HG03045 (cell line): Measurements from ENCODE around the gene ACAD9.

Source experiments
- ATAC-seq: cut with Tn5 transposase; IDR thresholded peaks from one replicate; pipeline ENCODE4 v1.9.1; 2021; ENCODE audit warnings: mild to moderate bottlenecking, moderate library complexity; ENCODE audit not compliant: unreplicated experiment

Gene ACAD9

GRCh38 chr3:128933213-128933921 lies 53.9 kb downstream of the ACAD9 start:
- ATAC-seq = no peak

DNA sequence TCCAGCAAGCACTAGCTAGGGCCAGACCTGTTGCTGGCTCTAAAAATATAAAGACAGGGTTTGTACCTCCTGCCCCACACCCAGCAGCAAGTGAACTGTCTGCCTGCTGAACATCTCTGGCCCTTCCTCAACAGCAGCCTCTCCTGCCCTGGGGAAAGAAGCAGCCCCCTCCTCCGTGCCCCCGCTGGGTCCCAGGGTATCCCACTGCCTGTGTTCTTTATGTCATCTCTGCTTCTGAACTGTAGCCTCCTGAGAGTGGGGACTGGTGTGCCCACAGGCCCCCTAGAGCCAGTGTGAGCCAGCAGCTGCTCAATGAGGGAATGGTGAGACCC lies 54.5 kb downstream of the ACAD9 start:
- no peak for ATAC-seq

GRCh38 chr3:128935922-128936321 lies 56.5 kb downstream of the ACAD9 start:
- ATAC-seq = no peak

GRCh38 chr3:128936341-128936740 lies 56.9 kb downstream of the ACAD9 start:
- no peak for ATAC-seq

DNA sequence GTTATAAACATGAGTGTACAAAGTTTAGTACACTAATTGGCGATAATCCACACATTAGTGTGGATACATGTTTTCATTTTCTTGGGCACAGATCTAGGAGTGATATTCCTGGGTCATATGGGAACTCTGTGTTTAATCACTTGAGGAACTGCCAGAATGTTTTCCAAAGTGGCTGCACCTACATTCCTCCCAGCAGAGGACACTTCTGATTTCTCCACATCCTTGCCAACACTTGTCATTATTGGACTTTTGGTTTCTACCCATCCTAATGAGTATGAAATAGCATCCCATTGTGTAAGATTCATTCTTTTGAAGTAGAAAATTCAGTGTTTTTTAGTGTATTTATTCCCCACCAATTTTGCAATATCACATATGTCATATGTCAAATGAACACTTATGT lies 60.8 kb downstream of the ACAD9 start:
- ATAC-seq = no peak

GRCh38 chr3:128942161-128942952 lies 62.9 kb downstream of the ACAD9 start:
- ATAC-seq = no peak

DNA sequence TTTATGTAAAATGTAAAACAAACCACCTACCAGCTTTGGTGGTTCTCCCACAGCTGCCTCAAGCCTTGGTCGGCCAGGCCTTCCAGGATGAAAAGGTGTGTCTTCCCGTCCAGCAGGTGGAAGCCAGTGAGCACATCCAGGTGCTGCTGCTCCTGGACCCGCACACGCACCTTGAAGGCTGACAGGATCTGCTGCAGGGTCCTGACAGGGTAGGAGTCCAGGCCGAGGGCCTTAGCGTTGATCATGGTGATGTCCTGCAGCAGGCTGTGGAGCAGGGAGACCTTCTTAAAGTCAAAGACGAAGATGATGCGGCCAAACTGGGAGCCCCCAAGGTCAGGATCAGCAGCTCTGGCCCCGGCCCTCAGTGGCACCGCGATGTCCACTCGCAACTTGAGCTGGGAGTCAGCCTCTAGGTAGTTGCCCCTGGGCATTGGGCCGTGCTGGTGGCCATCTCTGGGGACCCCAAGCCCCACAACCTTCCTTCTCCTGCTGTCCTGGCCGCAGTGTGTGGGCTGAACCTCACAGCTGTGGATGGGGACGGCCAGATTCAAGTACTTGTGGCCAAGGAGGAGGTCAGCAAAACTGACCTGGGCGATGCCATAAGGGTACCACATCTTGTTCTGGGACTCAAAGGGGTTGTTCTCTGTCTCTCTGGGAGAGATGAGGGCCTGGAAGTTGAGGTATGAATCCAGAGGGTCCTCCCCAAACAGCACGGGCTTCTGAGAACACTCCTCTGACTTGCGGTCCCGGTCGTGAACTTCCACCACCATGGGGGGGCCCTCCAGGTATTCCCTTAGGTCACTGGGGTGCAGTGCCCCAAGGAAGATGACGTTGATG lies 65.8 kb downstream of the ACAD9 start:
- no peak for ATAC-seq

DNA sequence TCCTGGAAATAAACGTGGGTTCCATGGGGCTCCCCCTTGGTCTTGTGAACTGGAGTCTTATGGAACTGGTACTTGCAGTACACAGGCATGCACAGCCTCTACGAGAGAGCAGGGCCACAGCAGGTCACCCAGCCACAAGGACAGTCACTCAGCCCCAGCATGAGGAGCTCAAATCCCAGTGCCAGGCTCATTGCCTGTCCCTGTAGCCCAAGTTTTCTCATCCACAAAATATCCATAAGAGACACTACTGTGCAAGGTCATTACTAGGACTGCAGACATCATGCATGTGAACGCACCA lies 66.4 kb downstream of the ACAD9 start:
- no peak for ATAC-seq

DNA sequence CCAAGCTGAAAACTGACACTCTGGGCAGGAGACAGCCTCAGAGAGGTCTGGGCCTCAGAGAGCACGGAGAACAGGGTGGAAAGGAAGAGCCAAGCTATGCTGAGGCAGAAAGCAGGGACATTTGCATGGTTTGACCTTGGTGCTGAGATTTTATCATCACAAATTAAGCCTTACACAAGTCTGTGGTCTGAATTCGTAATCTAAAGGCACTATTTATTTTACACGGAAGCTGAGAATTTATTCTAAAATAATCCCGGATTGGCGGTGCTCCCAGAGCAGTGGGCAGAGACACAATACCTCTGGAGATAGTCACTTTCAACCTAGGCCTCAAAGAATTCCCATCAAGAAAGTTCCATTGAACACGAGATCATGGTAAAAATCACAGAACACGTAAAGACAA lies 67.0 kb downstream of the ACAD9 start:
- ATAC-seq = no peak

DNA sequence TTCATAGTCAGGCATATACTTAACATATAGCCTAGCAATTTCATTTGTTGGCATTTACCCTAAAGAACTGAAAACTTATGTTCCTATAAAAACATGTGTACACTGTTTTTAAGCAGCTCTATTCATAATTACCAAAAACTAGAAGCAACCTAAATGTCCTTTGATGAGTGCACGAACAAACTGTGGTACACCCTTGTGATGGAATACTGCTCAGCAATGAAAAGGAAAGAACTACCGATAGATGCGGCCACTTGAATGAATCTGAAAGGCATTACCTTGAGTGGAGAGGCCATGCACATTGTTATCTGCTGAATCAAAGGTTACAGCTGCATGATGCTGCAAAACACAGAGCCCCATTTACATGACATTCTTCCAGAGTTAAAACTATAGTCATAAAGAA lies 69.7 kb downstream of the ACAD9 start:
- ATAC-seq = no peak

DNA sequence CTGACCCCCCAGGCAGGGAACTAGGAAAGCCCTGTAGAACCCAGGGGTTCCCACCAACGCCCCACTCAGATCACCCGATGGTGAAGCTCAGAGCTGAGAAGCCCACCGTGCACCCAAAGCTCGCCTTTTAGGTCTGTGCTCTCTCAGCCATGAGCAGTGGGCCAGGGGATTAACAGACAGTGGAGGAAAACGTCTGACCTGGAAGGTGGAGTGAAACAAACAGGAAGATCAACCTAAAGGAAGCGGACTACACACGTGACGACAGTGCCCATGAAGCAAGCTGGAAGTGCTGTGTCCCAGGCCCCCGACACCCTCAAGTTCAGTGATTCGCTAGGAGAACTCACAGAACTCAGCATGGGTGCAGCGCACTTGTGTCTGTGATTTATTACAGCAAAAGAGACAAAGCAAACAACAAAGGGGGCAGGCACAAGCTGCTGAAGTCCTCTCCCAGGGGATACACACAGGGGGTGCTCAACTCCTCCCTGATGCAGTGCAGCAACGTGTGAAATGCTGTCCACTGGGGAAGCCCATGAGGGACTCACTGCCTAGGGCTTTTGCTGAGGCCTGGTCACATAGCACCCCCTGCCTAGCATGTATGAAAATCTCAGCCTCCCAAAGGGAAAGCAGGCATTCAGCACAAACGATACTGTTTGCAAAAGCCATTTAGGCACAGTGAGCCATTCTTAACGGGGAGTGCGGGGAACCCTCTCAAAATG lies 71.0 kb downstream of the ACAD9 start:
- ATAC-seq = no peak

GRCh38 chr3:128956440-128956839 lies 77.0 kb downstream of the ACAD9 start:
- no peak for ATAC-seq
